NCI-H69 (cell line): ENCODE measurements around the gene GPR31.

Experiments used
- DNase-seq: peaks from one replicate; lab custom pipeline; 2025; lab: John Stamatoyannopoulos, UW

Gene GPR31

GRCh38 chr6:167118006-167118405 lies 39.8 kb downstream of the GPR31 start:
- no peak for DNase-seq

GRCh38 chr6:167116838-167117228 lies 40.9 kb downstream of the GPR31 start:
- no peak for DNase-seq

- DNase-seq: peak; percentile 50
These were observed 41.5 kb downstream of the GPR31 start for GRCh38 chr6:167116109-167116837.

GRCh38 chr6:167115054-167115453 lies 42.7 kb downstream of the GPR31 start:
- no peak for DNase-seq

- no peak for DNase-seq
These were observed 43.6 kb downstream of the GPR31 start for GRCh38 chr6:167113935-167114910.

- no peak for DNase-seq
These were observed 44.6 kb downstream of the GPR31 start for GRCh38 chr6:167113047-167113754.

GRCh38 chr6:167112421-167112820 lies 45.4 kb downstream of the GPR31 start:
- no peak for DNase-seq

GRCh38 chr6:167111597-167111996 lies 46.2 kb downstream of the GPR31 start:
- DNase-seq: no peak

GRCh38 chr6:167109651-167110050 lies 48.1 kb downstream of the GPR31 start:
- no peak for DNase-seq

- DNase-seq: no peak
These were observed 49.5 kb downstream of the GPR31 start for GRCh38 chr6:167108278-167108677.

- no peak for DNase-seq
These were observed 50.0 kb downstream of the GPR31 start for GRCh38 chr6:167107787-167108186.

- no peak for DNase-seq
These were observed 51.4 kb downstream of the GPR31 start for GRCh38 chr6:167106406-167106805.
